Measurements from ENCODE around the gene MYRF.

Gene MYRF

GRCh38 chr11:61752117-61752924, at the start of gene MYRF:
Gene MYRF (plus strand): TSS chr11:61752636. CDS start chr11:61752745, 109 bp downstream.
- peak; percentile 68 for DNase-seq (ENCODE audit: low spot score)

GRCh38 chr11:61702701-61703312, 49.6 kb upstream of the MYRF start:
- no peak for DNase-seq (ENCODE audit: low spot score)

DNA sequence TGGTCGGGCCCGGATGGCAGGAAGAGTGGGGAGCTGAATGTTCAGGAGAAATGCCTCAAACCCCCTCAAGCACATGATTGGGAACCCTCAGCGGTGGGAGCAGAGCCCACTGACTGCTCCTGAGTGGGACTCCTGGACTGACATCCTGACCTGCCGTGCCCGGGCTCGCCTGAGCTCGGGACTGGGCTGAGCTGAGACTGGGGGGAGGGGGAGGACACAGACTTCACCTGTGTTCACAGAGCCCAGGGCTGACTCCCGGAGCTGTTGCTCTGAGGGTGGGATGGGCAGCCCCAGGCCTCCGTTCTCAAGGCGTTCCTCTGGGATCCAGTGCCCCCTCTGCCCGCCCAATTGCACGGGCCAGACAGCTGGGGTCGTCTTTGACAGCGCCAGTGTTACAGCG, 47.6 kb upstream of the MYRF start:
- DNase-seq (ENCODE audit: low spot score): no peak

DNA sequence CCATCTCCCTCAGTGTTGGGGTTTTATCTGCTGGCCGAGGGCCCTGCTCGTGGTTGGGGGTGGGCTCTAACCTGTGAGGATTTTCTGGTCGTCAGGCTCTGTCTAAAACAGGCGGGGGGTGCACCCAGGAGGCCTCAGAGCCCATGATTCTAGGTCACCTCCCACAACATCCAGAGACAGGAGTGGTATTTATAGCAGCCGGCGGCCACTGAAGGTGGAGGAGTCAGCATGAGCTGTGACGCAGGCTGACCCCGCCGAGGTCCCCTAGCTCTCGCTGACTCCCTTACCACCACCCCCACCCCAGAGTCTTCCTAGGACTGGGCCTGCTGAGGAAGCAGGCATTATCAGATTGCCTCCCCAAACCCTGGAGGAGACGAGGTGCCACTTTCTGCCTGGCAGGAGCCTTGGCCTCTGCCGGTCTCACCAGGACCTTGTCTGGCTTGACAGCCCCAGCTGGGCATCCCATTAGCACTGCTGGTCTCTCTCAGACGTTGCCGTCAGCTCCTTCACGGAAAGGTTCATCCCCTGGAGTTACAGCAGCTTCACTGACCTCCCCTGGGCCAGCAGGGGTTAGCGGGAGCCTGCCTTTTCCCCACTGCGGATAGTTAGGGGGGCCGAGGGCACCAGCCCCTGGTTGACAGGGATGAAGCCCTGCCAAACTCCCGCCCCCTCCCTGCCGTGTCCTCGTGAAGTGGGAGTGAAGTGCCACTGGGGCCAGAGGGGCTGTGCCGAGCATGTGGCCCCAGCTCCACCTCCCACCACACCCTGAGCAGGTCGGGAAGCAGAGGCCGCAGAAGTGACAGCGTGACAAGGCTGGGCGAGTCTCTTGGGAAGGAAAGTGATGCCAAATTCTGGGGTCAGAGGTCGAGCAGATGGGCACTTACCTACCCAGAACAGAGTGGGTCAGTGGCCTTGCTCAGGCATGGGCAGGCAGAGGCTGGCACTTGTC, 45.7 kb upstream of the MYRF start:
- no peak for DNase-seq (ENCODE audit: low spot score)

GRCh38 chr11:61707574-61707973, 44.9 kb upstream of the MYRF start:
- DNase-seq (ENCODE audit: low spot score): peak; percentile 22

GRCh38 chr11:61709110-61709509, 43.3 kb upstream of the MYRF start:
- DNase-seq (ENCODE audit: low spot score): no peak

- no peak for DNase-seq (ENCODE audit: low spot score)
Observed at GRCh38 chr11:61709572-61709971, 42.9 kb upstream of the MYRF start.

- DNase-seq (ENCODE audit: low spot score): no peak
Observed at GRCh38 chr11:61710019-61710418, 42.4 kb upstream of the MYRF start.

- DNase-seq (ENCODE audit: low spot score): no peak
Observed at GRCh38 chr11:61711037-61711436, 41.4 kb upstream of the MYRF start.

GRCh38 chr11:61711498-61711897, 40.9 kb upstream of the MYRF start:
- no peak for DNase-seq (ENCODE audit: low spot score)

DNA sequence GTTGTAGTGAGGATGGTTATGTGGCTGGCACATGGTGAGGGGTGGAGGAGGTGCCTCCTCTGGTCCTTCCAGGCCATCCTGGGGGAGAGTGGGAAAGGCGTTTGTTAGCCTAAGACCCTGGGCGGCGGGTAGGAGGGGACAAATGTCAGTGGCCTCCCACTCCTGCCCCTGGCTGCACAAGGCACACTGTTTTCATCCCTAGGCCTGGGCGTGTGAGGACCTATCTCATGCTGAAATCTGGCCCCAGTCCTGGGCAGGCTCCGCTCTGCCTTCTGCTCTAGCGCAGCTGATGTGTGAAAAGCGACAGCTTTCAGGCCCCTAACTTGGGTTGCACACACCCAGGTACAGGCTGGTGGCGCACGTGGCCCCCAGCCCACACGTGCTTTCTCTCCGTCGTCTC, 40.1 kb upstream of the MYRF start:
- no peak for DNase-seq (ENCODE audit: low spot score)

DNA sequence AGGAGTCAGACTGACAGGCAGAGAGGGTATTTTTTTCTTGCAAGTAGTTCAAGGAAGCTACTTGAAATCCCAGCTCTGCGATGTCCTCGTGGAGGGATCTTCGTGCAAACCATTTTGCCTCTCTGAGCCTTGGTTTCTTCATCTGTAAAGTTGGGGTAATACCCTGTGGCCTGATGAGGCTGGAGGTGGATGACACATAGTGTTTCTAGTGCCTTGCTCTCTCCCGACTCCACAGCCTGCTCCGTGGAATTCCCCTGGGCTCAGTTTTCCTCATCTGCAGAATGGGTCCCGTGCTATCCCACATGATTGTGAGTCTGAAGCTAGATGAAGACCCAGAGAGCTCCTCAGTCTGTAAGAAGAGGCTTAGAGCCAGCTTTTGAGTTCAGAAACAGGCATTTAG, 39.6 kb upstream of the MYRF start:
- no peak for DNase-seq (ENCODE audit: low spot score)

- DNase-seq (ENCODE audit: low spot score): no peak
Observed at GRCh38 chr11:61713464-61713863, 39.0 kb upstream of the MYRF start.

GRCh38 chr11:61713906-61714305, 38.5 kb upstream of the MYRF start:
- no peak for DNase-seq (ENCODE audit: low spot score)

DNA sequence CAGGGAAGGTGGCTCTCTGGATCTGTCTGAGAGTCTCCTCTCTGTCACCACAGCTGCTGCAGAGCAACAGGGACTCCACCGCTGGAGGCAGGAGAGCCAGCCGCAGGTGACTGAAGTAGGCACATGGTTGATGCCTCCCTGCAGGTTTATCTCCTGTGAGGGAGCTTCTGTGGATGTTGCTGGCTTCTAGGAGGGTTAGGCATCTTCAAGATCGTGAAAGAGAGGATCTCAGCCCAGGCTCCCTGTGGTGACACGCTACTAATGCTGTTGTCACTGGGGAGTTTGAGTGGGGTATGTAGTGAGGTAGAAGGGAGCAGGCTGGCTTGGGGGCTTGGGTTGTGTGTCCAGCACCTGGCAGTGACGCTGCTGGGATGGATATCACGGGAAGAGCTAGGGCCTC, 38.1 kb upstream of the MYRF start:
- DNase-seq (ENCODE audit: low spot score): no peak

- no peak for DNase-seq (ENCODE audit: low spot score)
Observed at GRCh38 chr11:61714916-61715315, 37.5 kb upstream of the MYRF start.

GRCh38 chr11:61715867-61716266, 36.6 kb upstream of the MYRF start:
- no peak for DNase-seq (ENCODE audit: low spot score)

DNA sequence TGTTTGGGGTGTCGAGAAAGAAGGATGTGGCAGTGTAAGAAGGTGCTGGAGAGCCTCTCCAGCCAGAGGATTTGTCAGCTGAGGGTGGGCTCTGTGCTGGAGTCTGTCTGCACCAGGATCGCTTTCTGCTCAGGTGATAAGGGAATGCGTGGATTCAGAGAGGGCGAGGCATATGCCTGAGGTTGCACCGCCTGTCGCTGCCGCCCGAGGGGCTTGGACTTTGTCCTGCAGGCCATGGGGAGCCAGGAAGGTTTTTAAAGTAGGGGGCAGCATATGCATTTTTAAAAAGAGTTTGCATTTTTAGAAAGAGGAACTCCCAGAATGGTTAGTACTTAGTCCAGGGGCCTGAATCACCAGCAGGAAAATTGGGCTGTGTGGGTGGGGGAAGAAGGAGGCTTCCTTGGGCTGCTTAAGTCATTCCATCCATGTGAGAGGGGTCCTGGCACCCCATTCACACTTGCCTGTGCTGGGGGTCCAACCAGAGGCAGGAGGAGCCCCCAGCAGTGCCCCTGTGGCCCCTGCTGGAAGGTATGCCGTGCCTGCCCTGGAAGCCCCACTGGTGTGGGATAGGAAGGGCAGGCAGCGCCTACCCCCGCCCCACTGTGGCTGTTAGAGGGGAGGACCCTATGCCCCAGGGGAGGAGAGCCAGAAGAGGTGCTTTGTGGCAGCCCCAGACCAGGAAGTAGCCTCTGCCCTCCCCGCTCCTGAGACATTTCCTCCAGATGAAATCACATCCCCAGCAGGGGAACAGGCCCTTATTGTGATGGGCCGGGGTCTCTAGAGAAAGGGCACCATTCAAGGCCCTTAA, 35.8 kb upstream of the MYRF start:
- DNase-seq (ENCODE audit: low spot score): no peak

- DNase-seq (ENCODE audit: low spot score): no peak
Observed at GRCh38 chr11:61717286-61718033, 35.0 kb upstream of the MYRF start.

DNA sequence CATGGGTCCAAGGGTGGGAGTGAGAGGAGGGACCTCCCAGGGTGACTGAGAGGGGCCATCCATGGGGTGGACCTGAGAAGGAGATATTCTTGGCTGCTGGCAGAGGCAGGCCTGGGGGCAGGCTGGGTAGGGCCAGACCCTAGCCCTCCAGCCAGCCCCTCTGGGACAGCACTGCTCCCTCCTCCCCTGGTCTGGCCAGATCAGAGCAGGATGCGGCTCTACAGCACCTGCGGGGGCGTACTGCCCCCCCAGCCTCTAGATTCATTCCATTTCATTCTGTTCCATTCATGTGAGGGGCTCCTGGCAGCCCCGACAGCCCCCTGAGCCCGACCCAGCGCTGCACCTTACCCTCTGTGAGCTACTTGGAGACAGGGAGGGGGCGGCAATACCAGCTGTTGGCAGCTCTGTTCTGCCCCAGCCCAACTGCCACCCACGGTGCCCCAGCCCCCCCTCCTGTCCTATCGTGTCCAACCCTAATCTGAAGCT, 34.3 kb upstream of the MYRF start:
- DNase-seq (ENCODE audit: low spot score): no peak

Data from LoVo (cell line).